Endothelial cell of umbilical vein (primary cell): Measurements from ENCODE around the gene UBE2K.

ENCODE experiments used
- CTCF ChIP-seq, 2 donors: IDR thresholded peaks; 1 replicate in 1 of 2; 2 replicates in 1 of 2; pipeline ENCODE4 v1.5.1; 2011; ENCODE audit warnings: low read length in 2 of 2, mild to moderate bottlenecking in 2 of 2, moderate library complexity in 2 of 2, control low read depth in 1 of 2, inconsistent platforms in 1 of 2, low read depth in 1 of 2; ENCODE audit not compliant: insufficient read depth in 1 of 2; ENCODE audit errors: extremely low read depth in 1 of 2
- POLR2AphosphoS5 ChIP-seq: IDR thresholded peaks from 2 replicates; pipeline ENCODE4 v1.6.1; 2012; ENCODE audit warnings: low read depth, mild to moderate bottlenecking, control low read depth, low read length, moderate library complexity; ENCODE audit not compliant: insufficient read depth

- TF ChIP-seq POLR2AphosphoS5 (no peak), CTCF (IDR thresholded peaks at IDR 0.05; ENCODE audit: extremely low read depth in 1 of 2, insufficient read depth in 1 of 2, low read depth in 1 of 2, low read length in 2 of 2) (no peak)
These were observed 23.9 kb downstream of the UBE2K start for GRCh38 chr4:39721788-39722187.
